Muscle of arm (tissue), 12 donors: Measurements from ENCODE around the gene ARID5A. TPM values are rescaled to one million over a fixed set of nuclear protein-coding genes. Genes with fewer than 3 reads are reported as not detected.
A peak's percentile ranks its signal among the peaks of the same experiment; 100 is the strongest.

Source experiments
- DNase-seq: peaks from one replicate; pipeline ENCODE4 v3.0.0-alpha.2; 2013
- polyA plus RNA-seq, 12 donors: library from polyadenylated mRNA; unstranded; fragments of 120-200 nt; gene quantifications; one replicate each; pipeline ENCODE4 v1.2.1, GENCODE V29; 2013; ENCODE audit not compliant: insufficient read length in 12 of 12

Gene ARID5A
- polyA plus RNA-seq, 12 donors: 16.4 to 41.6 (median 25.9) TPM; not detected in 1

GRCh38 chr2:96526101-96526591 is 10.4 kb upstream of the ARID5A start:
- DNase-seq: no peak

GRCh38 chr2:96526615-96527285 is 9.8 kb upstream of the ARID5A start:
- DNase-seq: no peak

GRCh38 chr2:96527286-96528005 is 9.1 kb upstream of the ARID5A start:
- DNase-seq: no peak

GRCh38 chr2:96528006-96528699 is 8.4 kb upstream of the ARID5A start:
- no peak for DNase-seq

- no peak for DNase-seq
Observed at GRCh38 chr2:96528700-96529375, 7.7 kb upstream of the ARID5A start.

- no peak for DNase-seq
Observed at GRCh38 chr2:96529376-96530143, 7.0 kb upstream of the ARID5A start.

GRCh38 chr2:96530144-96530430 is 6.5 kb upstream of the ARID5A start:
- DNase-seq: no peak

GRCh38 chr2:96530474-96531357 is 5.8 kb upstream of the ARID5A start:
- DNase-seq: no peak

GRCh38 chr2:96531366-96531765 is 5.2 kb upstream of the ARID5A start:
- no peak for DNase-seq

- DNase-seq: peak; percentile 95
Observed at GRCh38 chr2:96531872-96532505, 4.6 kb upstream of the ARID5A start.

GRCh38 chr2:96532641-96533291 is 3.8 kb upstream of the ARID5A start:
- no peak for DNase-seq

GRCh38 chr2:96533292-96534073 is 3.1 kb upstream of the ARID5A start:
- peak; percentile 67 for DNase-seq

GRCh38 chr2:96534141-96534540 is 2.4 kb upstream of the ARID5A start:
- DNase-seq: no peak

GRCh38 chr2:96534701-96535181 is 1.8 kb upstream of the ARID5A start:
- DNase-seq: no peak

- no peak for DNase-seq
Observed at GRCh38 chr2:96535331-96535730, 1.2 kb upstream of the ARID5A start.

- peak; percentile 61 for DNase-seq
Observed at GRCh38 chr2:96537066-96537733, 648 bp downstream of the ARID5A start.

GRCh38 chr2:96537734-96538486 is 1.4 kb downstream of the ARID5A start:
- no peak for DNase-seq
